GM19452 (cell line): ENCODE measurements around the gene LGALS9B.
"Not testable (repeated sequence)": the region's sequence is repeated elsewhere in the genome, so short reads cannot be mapped to it uniquely, and the experiment has no call there.

Experiments
- ATAC-seq: cut with Tn5 transposase; IDR thresholded peaks from one replicate; pipeline ENCODE4 v1.9.1; 2021; ENCODE audit not compliant: unreplicated experiment

The LGALS9B gene

GRCh38 chr17:20467447-20467846 is at the start of gene LGALS9B:
Gene LGALS9B (minus strand): TSS chr17:20467539. CDS start chr17:20467470, 69 bp downstream.
- peak; percentile 75 for ATAC-seq

- not testable (repeated sequence) for ATAC-seq
Measured at GRCh38 chr17:20516986-20517385, 49.6 kb upstream of the LGALS9B start.

GRCh38 chr17:20515099-20515498 is 47.8 kb upstream of the LGALS9B start:
- ATAC-seq = not testable (repeated sequence)

- not testable (repeated sequence) for ATAC-seq
Measured at GRCh38 chr17:20513539-20513938, 46.2 kb upstream of the LGALS9B start.

- not testable (repeated sequence) for ATAC-seq
Measured at GRCh38 chr17:20512378-20512777, 45.0 kb upstream of the LGALS9B start.

- not testable (repeated sequence) for ATAC-seq
Measured at GRCh38 chr17:20511778-20512177, 44.4 kb upstream of the LGALS9B start.

- not testable (repeated sequence) for ATAC-seq
Measured at GRCh38 chr17:20505333-20505732, 38.0 kb upstream of the LGALS9B start.

- ATAC-seq = not testable (repeated sequence)
Measured at GRCh38 chr17:20504388-20505066, 37.2 kb upstream of the LGALS9B start.

- ATAC-seq = not testable (repeated sequence)
Measured at GRCh38 chr17:20501896-20502295, 34.6 kb upstream of the LGALS9B start.

- not testable (repeated sequence) for ATAC-seq
Measured at GRCh38 chr17:20500346-20500745, 33.0 kb upstream of the LGALS9B start.

GRCh38 chr17:20495420-20495819 is 28.1 kb upstream of the LGALS9B start:
- not testable (repeated sequence) for ATAC-seq

- not testable (repeated sequence) for ATAC-seq
Measured at GRCh38 chr17:20494735-20495134, 27.4 kb upstream of the LGALS9B start.

GRCh38 chr17:20494147-20494546 is 26.8 kb upstream of the LGALS9B start:
- ATAC-seq = not testable (repeated sequence)

GRCh38 chr17:20492971-20493370 is 25.6 kb upstream of the LGALS9B start:
- ATAC-seq = not testable (repeated sequence)

- not testable (repeated sequence) for ATAC-seq
Measured at GRCh38 chr17:20492099-20492498, 24.8 kb upstream of the LGALS9B start.

- not testable (repeated sequence) for ATAC-seq
Measured at GRCh38 chr17:20484930-20485329, 17.6 kb upstream of the LGALS9B start.

- not testable (repeated sequence) for ATAC-seq
Measured at GRCh38 chr17:20479889-20480591, 12.7 kb upstream of the LGALS9B start.

GRCh38 chr17:20477398-20478071 is 10.2 kb upstream of the LGALS9B start:
- ATAC-seq = not testable (repeated sequence)

- ATAC-seq = not testable (repeated sequence)
Measured at GRCh38 chr17:20475137-20475831, 7.9 kb upstream of the LGALS9B start.

GRCh38 chr17:20474081-20474480 is 6.7 kb upstream of the LGALS9B start:
- ATAC-seq = not testable (repeated sequence)

GRCh38 chr17:20469946-20470345 is 2.6 kb upstream of the LGALS9B start:
- ATAC-seq = not testable (repeated sequence)
